Activated naive CD4-positive, alpha-beta T cell treated with anti-CD3 and anti-CD28 coated beads, Interleukin-2, amount 50 U/mL, for 72 hours (primary cell): Measurements from ENCODE around the gene TPPP2. TPM values are rescaled to one million over a fixed set of nuclear protein-coding genes. Genes with fewer than 3 reads are reported as not detected.
"Not testable (repeated sequence)": the region's sequence is repeated elsewhere in the genome, so short reads cannot be mapped to it uniquely, and the experiment has no call there.

Experiments used
- ATAC-seq, 2 donors: fragments of 150-1000 bp; cut with Tn5 transposase; 2 replicates each; pipeline ENCODE4 v1.10.0; 2021; ENCODE audit warnings: mild to moderate bottlenecking in 2 of 2, moderate library complexity in 2 of 2
- DNase-seq, 2 donors: peaks; one replicate each; pipeline ENCODE4 v3.0.0; 2021 to 2022; ENCODE audit warnings: low spot score in 2 of 2
- H3K27ac Mint-ChIP-seq, 2 donors: one replicate each; pipeline ENCODE4 v1.8.0; 2022; ENCODE audit warnings: mild to moderate bottlenecking in 2 of 2, mixed read lengths in 2 of 2
- H3K36me3 Mint-ChIP-seq, 2 donors: one replicate each; pipeline ENCODE4 v1.8.0; 2022; ENCODE audit warnings: mixed read lengths in 2 of 2
- H3K9me3 Mint-ChIP-seq, 2 donors: one replicate each; pipeline ENCODE4 v1.8.0; 2022; ENCODE audit warnings: mixed read lengths in 2 of 2
- total RNA-seq, 2 donors: library from RNA; stranded (reverse); gene quantifications; one replicate each; pipeline ENCODE4 v1.2.3, GENCODE V29; 2022

The TPPP2 gene
- total RNA-seq, 2 donors from 2014 or later, result not detected

DNA sequence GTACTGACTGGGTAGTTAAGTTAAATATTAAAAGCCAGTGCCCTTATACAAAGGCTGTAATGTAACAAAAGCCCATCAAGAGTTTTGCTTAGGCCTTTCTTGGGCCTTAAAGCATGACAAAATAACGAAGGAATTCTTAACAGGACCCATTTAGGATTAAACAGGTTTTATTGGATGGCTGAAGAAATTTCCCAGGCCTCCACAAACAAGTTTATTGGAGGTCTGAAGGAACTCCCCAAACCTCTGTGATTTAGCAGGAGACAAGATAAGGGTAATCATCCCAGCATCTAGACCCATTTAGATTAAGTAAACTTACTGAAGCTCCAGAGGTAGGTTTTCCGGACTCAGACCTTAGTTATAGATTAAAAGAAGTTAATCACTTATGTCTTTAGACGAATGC lies 20.3 kb upstream of the TPPP2 start:
- H3K27ac Mint-ChIP-seq, H3K36me3 Mint-ChIP-seq, DNase-seq, ATAC-seq, H3K9me3 Mint-ChIP-seq: not testable (repeated sequence)

DNA sequence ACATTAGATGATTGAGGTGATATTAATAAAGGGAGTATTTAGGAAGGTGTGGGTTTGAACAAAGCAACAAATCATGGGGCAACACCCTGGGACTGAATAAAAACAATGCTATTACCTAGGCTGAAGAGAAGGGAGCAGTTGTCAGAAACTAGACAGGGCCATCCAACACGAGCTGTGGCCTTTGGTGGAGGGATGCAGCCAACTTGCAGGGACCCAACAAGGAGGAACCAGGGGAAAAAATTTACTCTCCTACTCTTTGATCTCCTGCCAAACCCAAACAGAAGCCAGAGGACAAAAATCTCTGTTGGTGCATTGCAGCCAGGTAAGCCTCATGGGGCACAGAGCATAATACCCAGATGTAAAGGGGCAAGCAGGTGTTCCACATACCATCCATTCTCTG lies 18.9 kb upstream of the TPPP2 start:
- no peak for ATAC-seq
- Mint-ChIP-seq H3K36me3 (no peaks in the 10 kb centered on the region), H3K9me3 (no peaks in the 10 kb centered on the region), H3K27ac (no peak overlapping the region)
- DNase-seq, result no peak

DNA sequence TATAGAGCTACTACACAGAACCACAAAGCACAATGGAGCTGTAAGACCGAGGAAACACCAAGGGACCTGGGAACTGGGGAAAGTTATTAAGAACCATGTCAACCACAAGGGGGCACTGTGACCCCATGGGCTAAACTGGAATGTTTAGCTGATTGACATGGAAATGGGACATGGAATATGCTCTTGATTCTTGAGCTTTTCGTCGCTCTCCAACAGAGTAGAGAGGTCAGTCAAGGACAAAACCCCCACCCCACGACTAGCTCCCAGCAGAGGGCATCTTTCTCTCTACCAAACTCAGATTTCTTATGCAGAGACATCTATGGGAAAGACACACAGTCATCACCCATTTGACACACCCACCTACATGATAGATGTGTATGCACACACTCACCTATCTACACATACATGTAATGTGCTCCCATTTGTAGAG lies 15.2 kb upstream of the TPPP2 start:
- Mint-ChIP-seq H3K9me3 (no peaks in the 10 kb centered on the region), H3K36me3 (no peaks in the 10 kb centered on the region), H3K27ac (no peak overlapping the region)
- ATAC-seq (peak; percentile 82 to 85), DNase-seq (peak; percentile 66 to 79)

DNA sequence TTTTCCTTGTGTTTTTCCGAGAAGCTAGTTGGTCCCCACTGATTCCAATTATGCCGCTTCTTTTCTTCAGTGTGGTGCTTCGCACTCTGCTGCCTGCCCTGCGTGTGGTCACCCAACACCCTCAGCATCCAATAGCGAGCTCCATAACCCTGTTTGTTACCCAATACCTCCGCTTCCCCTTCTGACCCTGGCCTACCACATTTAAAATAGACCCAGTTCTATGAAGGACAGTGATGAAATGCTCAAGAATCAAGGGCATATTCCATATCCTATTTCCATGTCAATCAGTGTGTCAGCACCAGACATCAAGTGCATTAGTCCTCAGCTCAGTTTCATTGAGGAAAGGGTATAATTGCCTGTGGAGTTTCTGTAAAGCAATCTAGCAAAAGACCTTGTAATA lies 14.7 kb upstream of the TPPP2 start:
- no peaks in the 10 kb centered on the region for H3K36me3 Mint-ChIP-seq
- no peak overlapping the region for H3K27ac Mint-ChIP-seq
- DNase-seq, result no peak
- ATAC-seq, result no peak
- no peaks in the 10 kb centered on the region for H3K9me3 Mint-ChIP-seq

DNA sequence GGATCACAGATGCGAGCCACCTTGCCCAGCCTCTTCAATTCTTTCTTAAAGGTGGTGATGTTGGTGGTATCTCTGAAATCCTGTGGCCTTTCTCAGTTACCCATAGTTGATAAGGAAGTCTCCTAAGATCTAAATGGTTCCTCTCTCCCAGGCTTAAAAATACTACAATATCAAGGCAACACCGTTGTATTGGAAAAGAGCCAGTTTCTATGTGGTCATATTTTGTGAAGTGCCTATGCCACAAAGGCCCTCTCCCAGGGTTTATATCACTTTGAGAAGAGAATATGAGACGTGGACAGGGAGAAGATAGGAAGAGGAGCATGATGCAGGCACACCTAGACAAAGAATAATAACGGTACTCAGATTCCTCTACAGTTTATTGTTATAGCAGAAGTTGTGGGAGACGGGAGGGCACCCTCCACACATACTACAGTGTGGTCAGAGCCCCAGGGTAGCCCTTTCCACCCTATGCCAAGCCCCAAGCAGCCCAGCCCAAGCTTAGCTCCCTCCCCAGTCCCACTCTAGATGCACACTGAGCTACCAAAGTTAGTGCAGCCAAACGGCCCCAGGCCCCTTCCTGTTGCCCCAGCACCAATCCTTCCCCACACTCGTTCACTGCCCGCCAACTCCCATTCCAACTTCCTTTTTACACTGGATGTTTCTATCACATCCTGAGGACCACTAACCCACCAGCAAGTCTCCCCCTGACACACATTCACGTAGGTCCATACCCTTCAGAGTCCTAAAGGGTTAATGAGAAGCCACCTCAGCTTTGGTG lies 13.4 kb upstream of the TPPP2 start:
- H3K36me3 Mint-ChIP-seq, result no peaks in the 10 kb centered on the region
- DNase-seq, result no peak
- no peak for ATAC-seq

DNA sequence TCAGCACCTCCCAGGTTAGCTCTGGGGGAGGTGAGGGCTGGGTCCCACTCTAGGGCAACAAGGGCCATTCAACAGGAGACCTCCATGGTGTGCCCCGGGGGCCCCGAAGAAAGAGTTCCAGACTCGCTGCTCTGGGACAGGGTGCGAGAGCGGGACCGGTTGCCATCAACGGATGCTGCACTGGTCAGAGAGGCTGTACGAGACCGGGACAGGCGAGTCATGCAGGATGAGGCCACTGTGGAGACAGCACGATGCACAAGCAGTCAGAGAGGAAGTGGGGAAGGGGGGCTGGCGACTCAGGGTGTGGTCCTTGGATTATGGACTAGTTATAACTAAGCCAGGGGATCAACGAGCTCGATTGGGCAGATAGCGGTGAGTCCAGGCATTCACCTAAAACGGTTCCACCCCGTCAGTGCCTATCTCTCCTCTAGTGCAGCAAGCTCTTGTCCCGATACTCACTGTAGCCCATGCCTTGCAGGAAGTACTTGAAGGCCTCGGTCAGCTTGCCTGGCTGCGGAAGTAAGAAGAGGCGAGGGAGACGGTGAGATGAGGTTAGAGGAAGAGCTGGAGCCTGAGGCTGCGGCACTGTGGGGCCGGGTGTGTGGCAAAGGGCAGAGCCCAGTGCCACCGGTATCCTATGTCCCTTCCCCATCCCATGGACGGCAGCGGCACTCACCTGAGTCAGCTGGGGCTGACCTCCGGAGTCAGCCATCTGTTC lies 12.3 kb upstream of the TPPP2 start:
- Mint-ChIP-seq H3K27ac (no peak overlapping the region), H3K36me3 (no peaks in the 10 kb centered on the region)
- no peak for ATAC-seq

More for the DNA sequence above, 13.4 kb upstream of the TPPP2 start:
- no peak overlapping the region for H3K27ac Mint-ChIP-seq
- H3K9me3 Mint-ChIP-seq, result no peaks in the 10 kb centered on the region

DNA sequence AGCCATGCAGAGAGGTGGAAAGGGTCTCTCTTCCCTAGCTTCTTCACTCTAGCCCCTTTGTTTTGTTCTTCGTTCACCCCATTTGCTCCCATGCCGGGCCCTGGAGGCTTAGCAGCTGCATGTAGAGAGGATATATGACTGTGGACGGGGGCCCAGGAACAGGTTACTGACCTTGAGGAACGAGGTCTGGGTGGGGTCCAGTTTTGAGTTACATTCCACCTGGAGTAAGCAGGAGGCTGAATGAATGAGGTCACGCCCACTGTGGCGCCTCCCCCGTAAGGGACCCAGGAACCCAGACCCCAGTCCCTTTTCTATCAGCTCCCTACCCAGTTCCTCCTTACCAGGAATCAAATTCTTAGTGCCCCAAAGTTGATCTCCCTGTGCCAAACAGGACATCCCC lies 11.7 kb upstream of the TPPP2 start:
- H3K36me3 Mint-ChIP-seq, result no peaks in the 10 kb centered on the region
- H3K27ac Mint-ChIP-seq, result no peak overlapping the region
- DNase-seq (no peak), ATAC-seq (no peak)
- no peaks in the 10 kb centered on the region for H3K9me3 Mint-ChIP-seq

More for the DNA sequence above, 12.3 kb upstream of the TPPP2 start:
- no peaks in the 10 kb centered on the region for H3K9me3 Mint-ChIP-seq
- no peak for DNase-seq

DNA sequence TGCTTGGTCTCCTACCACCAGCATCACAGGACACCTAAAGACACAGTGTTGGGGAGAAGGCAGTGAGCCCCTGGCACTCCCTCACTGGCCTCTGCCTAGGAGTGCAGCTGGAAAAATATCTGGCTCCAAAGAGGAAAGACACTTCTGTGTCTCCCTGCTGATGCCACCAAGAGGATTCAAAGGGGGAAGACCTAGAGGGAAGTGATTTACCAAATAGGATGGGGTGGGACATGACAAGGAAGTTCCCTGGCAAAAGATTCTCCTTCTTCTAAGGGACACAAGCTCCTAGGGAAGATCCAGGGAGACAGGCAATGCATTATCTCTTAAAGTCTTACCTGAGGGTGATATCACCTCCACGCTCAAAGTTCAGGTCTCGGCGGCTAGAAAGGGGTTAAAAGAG lies 11.2 kb upstream of the TPPP2 start:
- H3K9me3 Mint-ChIP-seq, result no peaks in the 10 kb centered on the region
- no peak overlapping the region for H3K27ac Mint-ChIP-seq
- no peak for DNase-seq
- H3K36me3 Mint-ChIP-seq, result no peaks in the 10 kb centered on the region
- no peak for ATAC-seq

DNA sequence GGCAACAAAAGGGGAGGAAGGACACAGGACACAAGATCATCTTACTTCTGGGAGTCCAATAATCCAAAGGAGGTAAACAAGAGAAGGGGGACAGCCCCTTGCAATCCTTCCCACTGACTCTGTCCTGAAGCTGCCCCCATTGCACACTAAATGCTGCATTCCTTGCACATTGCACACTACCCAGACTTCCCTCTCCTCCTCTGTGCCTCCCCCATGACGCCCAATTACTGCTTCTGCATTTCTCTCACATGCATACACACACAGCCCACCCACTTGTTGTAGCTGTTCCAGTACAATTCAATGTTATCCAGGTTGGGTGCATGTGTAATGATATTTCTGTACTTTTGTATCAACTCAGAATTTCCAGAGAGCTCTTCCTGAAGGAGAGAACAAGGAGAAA lies 10.7 kb upstream of the TPPP2 start:
- no peaks in the 10 kb centered on the region for H3K36me3 Mint-ChIP-seq
- no peak for DNase-seq
- no peaks in the 10 kb centered on the region for H3K9me3 Mint-ChIP-seq
- H3K27ac Mint-ChIP-seq, result no peak overlapping the region
- ATAC-seq, result no peak

DNA sequence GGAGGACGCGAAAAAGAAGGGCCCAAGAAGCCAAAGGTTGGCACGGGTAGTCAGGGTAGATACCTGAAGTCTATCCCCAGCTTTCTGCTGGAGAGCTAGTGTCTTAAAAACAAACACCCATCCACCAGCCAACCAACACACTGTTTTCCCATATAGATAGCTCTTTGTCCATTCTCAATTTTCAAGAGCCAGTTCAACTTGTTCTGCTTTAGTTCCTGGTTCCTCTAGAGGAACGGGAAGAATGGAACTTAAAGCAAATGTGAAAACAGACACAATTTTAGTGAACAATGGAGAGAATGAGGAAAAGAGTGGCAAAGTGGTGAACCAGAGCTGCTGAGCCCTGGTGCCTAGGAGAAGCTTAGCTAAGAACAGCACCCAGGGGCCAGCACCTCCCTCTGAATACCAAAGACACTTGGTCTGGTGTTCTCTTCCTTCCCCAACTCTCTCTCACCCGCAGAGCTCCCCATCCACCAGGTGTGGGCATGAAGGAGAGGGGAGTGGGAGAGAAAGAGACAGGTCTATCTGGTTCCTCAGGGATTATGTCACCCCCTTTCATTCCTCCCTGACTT lies 9.0 kb upstream of the TPPP2 start:
- Mint-ChIP-seq H3K9me3 (no peaks in the 10 kb centered on the region), H3K27ac (peak overlapping the region in 1 of 2 donors; percentile 11), H3K36me3 (no peaks in the 10 kb centered on the region)
- no peak for ATAC-seq
- DNase-seq, result no peak

DNA sequence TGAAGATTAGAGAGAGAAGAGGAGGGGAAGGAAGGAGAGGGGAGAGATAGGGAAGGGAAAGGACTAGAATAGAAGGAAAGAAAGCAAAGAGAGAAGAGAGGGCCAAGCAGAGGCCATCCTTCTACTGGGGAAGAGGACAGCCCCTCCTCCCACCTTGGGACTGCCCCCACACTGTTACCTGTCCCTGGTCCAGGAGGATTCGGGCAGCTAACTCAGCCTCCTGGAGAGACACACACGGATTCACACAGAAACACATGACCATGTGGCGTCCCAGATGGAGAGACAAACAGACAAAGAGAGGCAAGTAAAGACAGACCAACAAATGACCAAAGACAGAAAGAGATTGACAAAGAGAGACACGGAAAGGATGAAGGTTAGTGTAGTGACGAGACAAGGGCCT lies 7.3 kb upstream of the TPPP2 start:
- Mint-ChIP-seq H3K9me3 (no peaks in the 10 kb centered on the region), H3K27ac (no peak overlapping the region), H3K36me3 (no peaks in the 10 kb centered on the region)
- no peak for ATAC-seq
- DNase-seq, result no peak

DNA sequence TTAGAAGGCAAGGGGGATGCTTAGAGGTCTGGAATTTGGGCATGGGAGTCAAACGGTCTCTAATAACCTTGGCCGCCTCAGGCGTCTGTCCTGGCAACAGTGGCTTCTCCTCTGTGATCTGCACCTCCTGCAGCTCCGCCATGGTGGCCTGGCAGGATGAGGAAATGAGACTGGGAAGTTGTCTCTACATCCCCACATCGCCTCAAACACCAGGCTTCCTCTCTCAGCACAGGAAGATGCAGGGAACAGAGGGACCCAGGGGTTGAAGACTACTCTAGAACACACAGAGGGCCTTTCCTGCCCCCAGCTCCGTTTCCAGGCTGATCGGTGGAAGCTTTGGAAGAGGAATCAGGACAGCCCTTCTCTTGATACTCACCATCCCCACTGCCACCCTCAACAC lies 6.8 kb upstream of the TPPP2 start:
- no peaks in the 10 kb centered on the region for H3K36me3 Mint-ChIP-seq
- H3K27ac Mint-ChIP-seq, result no peak overlapping the region
- no peak for ATAC-seq
- DNase-seq, result no peak
- no peaks in the 10 kb centered on the region for H3K9me3 Mint-ChIP-seq

DNA sequence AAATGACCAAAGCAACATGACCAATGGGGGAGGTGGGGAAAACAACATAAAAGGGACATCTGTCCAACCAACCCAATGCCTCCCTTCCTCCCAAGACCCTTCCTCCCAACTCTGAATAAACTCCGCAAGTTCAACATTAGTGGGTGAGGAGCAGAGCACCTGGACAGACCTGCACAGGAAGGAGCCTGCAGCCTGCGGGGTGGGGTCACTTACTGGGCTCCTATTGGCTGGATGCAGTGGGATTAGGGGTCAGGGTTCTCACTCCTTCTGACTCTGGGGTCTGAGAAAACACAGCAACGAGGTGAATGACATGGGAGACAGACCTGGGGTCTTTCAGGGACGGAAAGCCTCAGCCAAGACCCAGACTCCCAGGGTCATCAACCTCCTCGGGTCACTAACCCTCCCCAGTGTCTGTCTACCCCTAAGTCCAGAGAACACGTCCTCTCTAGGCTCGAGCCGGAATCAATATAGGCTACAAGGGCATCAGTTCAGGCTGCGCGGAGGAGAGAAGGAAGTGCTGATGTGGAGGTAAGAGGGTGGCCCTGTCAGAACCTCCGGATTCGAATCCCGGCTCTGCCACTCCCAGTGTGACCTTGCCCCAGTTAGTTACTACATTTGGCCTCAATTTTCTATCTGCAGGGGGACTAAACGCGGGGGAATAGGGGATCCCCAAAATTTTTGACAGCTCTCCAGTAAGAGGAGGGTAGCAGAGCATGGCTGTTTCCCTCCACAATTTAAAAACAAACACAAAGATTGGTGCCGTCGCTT lies 6.0 kb upstream of the TPPP2 start:
- peak overlapping the region; percentile 30 to 71 for H3K27ac Mint-ChIP-seq
- DNase-seq, result no peak
- no peaks in the 10 kb centered on the region for H3K36me3 Mint-ChIP-seq
- peak in 1 of 2 donors; percentile 31 for ATAC-seq
- H3K9me3 Mint-ChIP-seq, result no peaks in the 10 kb centered on the region

DNA sequence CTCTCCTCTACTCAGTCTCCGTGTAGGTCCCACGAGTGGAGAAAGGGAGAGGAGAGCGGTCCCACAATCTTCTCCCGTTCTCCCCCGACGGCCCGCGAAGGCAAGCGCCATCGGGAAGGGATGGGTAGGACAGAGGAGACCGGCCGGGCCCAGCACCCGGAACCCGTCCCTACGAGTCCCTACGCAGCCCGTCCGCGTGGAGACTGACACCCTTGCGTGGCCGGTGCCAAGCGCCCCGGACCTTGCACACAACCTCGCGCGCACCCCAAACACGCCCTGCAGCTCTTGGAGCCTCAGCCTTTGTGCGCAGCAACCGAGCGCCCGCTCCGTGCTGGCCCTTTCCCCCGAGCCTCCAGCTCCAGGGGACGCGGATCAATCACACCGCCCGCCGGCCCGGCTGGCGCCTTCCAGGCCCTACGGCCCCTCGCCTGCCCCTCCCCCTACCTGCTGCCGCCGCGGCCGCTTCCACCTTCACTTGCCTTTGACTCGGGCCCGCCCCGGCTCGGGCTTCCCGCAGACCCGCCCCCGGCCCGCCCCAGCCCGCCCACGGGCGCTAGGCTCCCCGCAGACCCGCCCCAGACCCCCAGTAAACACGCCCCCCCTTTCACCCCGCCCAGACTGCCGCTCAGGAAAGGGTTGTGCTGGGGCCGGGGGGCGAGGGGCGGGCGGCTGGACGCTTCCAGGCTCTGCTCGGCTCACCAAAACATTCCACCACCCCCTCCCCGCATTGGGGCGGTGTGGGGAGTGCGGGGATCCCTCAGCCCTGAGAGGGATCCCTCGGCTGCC lies 5.2 kb upstream of the TPPP2 start, which contains the start of gene NDRG2:
TSS of gene NDRG2 (minus strand) at position 477 of the 786 bp plus-strand sequence. CDS start 1,746 bp downstream, outside the sequence.
- H3K36me3 Mint-ChIP-seq, result no peaks in the 10 kb centered on the region
- H3K9me3 Mint-ChIP-seq, result no peaks in the 10 kb centered on the region
- peak within 1 kb of the TSS; percentile 30 to 71 for H3K27ac Mint-ChIP-seq
- DNase-seq (peak; percentile 60 to 62), ATAC-seq (peak; percentile 85 to 88)

DNA sequence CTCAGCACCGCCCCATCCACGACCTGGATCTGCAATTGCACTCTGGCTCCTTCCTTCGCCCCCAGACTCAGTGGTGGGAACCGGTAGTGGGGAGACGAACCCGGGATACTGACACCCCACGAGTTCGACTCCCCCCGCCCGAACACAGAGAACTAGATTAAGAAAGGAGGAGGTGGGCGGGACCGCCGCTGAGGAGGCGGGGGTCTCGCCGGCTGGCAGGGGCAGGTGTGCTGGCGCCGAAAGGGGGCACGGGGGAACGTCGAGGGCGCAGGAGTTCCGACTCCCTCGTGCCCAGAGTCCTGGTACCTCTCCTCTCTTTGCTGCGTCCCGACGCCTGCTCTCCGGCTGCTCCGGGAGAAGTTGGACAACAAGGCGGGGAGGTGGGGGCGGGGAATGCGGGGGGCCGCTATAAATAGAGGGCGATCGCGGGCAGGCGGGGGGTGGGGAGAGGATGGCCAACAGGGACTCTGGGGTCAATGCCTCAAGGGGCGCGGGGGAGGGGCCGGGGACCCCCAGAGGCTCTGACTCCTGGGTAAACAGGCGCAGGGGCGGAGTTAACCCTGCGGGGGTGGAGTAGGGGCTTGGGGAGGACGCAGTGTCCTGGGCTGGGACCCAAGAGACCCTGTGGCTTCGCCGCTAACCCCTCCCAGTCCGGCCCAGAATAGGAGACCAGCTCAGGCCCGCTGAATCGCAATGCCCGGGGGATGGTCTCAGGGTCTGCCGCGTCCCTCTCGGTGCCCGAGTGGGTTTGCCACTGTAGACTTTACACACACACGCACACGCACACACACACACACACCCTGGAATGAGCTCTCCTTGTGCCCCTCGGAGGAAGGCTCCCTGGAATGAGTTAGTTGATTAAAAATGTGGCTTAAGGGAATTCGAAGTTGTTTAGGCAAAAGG lies 4.4 kb upstream of the TPPP2 start:
- Mint-ChIP-seq H3K9me3 (no peaks in the 10 kb centered on the region), H3K36me3 (no peaks in the 10 kb centered on the region), H3K27ac (no peak overlapping the region)
- DNase-seq (no peak), ATAC-seq (no peak)
